Mesenchymal stem cell (in vitro differentiated cells and primary cell): ENCODE data around the gene HAGHL.
"Not testable (repeated sequence)": the region's sequence is repeated elsewhere in the genome, so short reads cannot be mapped to it uniquely, and the experiment has no call there.

ENCODE experiments used
- DNase-seq: peaks from one replicate; pipeline ENCODE4 v3.0.0-alpha.2; 2013
- H2AFZ ChIP-seq: one replicate; pipeline ENCODE4 v1.6.1; 2013; ENCODE audit warnings: low read depth, mild to moderate bottlenecking, control low read depth, inconsistent platforms, low read length, moderate library complexity
- H2AK5ac ChIP-seq: 2 replicates; pipeline ENCODE4 v1.6.1; 2013; ENCODE audit warnings: low read length, moderate library complexity, mild to moderate bottlenecking, inconsistent platforms; ENCODE audit not compliant: severe bottlenecking
- H2BK120ac ChIP-seq: one replicate; pipeline ENCODE4 v1.6.1; 2013; ENCODE audit warnings: low read depth, mild to moderate bottlenecking, inconsistent platforms, low read length, moderate library complexity
- H2BK12ac ChIP-seq, 2 experiments: one replicate each; pipeline ENCODE4 v1.6.1; 2013; ENCODE audit warnings: inconsistent platforms in 2 of 2, low read length in 2 of 2, mild to moderate bottlenecking in 2 of 2, moderate library complexity in 2 of 2, control low read depth in 1 of 2
- H2BK15ac ChIP-seq: one replicate; pipeline ENCODE4 v1.6.1; 2013; ENCODE audit warnings: mild to moderate bottlenecking, low read depth, inconsistent platforms; ENCODE audit not compliant: poor library complexity, severe bottlenecking
- H2BK5ac ChIP-seq: 2 replicates; pipeline ENCODE4 v1.6.1; 2013; ENCODE audit warnings: low read depth, mild to moderate bottlenecking, low read length, control low read depth, inconsistent platforms; ENCODE audit not compliant: poor library complexity, severe bottlenecking
- H3K14ac ChIP-seq, 2 experiments: one replicate each; pipeline ENCODE4 v1.6.1; 2013; ENCODE audit warnings: inconsistent platforms in 2 of 2, low read length in 2 of 2, control low read depth in 1 of 2, mild to moderate bottlenecking in 1 of 2, moderate library complexity in 1 of 2
- H3K18ac ChIP-seq, 2 experiments: one replicate each; pipeline ENCODE4 v1.6.1; 2013; ENCODE audit warnings: inconsistent platforms in 2 of 2, low read length in 2 of 2, control low read depth in 1 of 2, low read depth in 1 of 2, mild to moderate bottlenecking in 1 of 2
- H3K23ac ChIP-seq, 2 experiments: one replicate each; pipeline ENCODE4 v1.6.1; 2013; ENCODE audit warnings: inconsistent platforms in 2 of 2, low read length in 2 of 2, mild to moderate bottlenecking in 2 of 2, moderate library complexity in 2 of 2, control low read depth in 1 of 2
- H3K27ac ChIP-seq: 2 replicates; pipeline ENCODE4 v1.5.1; 2013; ENCODE audit warnings: mild to moderate bottlenecking, moderate library complexity, low read length, control low read depth, inconsistent platforms; ENCODE audit not compliant: poor library complexity, severe bottlenecking
- H3K27me3 ChIP-seq, 2 experiments: 2 replicates each; pipeline versions ENCODE4 v1.6.1 to v1.7.0; 2013; ENCODE audit warnings: low read length in 2 of 2, mild to moderate bottlenecking in 2 of 2, moderate library complexity in 2 of 2, control low read depth in 1 of 2, inconsistent platforms in 1 of 2; ENCODE audit not compliant: control insufficient read depth in 1 of 2, insufficient read depth in 1 of 2
- H3K36me3 ChIP-seq, 2 experiments: 2 replicates each; pipeline versions ENCODE4 v1.6.1 to v1.7.0; 2013; ENCODE audit warnings: low read length in 2 of 2, control low read depth in 1 of 2, inconsistent platforms in 1 of 2, low read depth in 1 of 2, mild to moderate bottlenecking in 1 of 2; ENCODE audit not compliant: insufficient read depth in 2 of 2, control insufficient read depth in 1 of 2
- H3K4ac ChIP-seq, 2 experiments: one replicate each; pipeline ENCODE4 v1.6.1; 2013; ENCODE audit warnings: inconsistent platforms in 2 of 2, low read length in 2 of 2, mild to moderate bottlenecking in 2 of 2, moderate library complexity in 2 of 2, control low read depth in 1 of 2, low read depth in 1 of 2
- H3K4me1 ChIP-seq: 2 replicates; pipeline ENCODE4 v1.6.1; 2013; ENCODE audit warnings: low read depth, low read length, control low read depth; ENCODE audit not compliant: control insufficient read depth, insufficient read depth
- H3K4me2 ChIP-seq: 2 replicates; pipeline ENCODE4 v1.6.1; 2013; ENCODE audit warnings: low read length, mild to moderate bottlenecking, inconsistent platforms; ENCODE audit not compliant: poor library complexity, severe bottlenecking
- H3K4me3 ChIP-seq, 2 experiments: 2 replicates each; pipeline versions ENCODE4 v1.5.1 to v1.7.0; 2013; ENCODE audit warnings: low read length in 2 of 2, mild to moderate bottlenecking in 2 of 2, control low read depth in 1 of 2, low read depth in 1 of 2; ENCODE audit not compliant: insufficient read depth in 1 of 2
- H3K79me1 ChIP-seq: replicated peaks from 2 replicates; pipeline ENCODE4 v1.6.1; 2013; ENCODE audit warnings: mild to moderate bottlenecking, control low read depth, low read length, inconsistent platforms; ENCODE audit not compliant: poor library complexity, severe bottlenecking
- H3K9ac ChIP-seq: 2 replicates; pipeline ENCODE4 v1.7.0; 2013; ENCODE audit warnings: mild to moderate bottlenecking, low read length, moderate library complexity
- H3K9me3 ChIP-seq: 2 replicates; pipeline ENCODE4 v1.7.0; 2013; ENCODE audit warnings: mild to moderate bottlenecking, low read length; ENCODE audit not compliant: control insufficient read depth
- H4K8ac ChIP-seq: one replicate; pipeline ENCODE4 v1.6.1; 2013; ENCODE audit warnings: inconsistent platforms, mild to moderate bottlenecking, low read length, moderate library complexity
- H4K91ac ChIP-seq: one replicate; pipeline ENCODE4 v1.6.1; 2013; ENCODE audit warnings: mild to moderate bottlenecking, low read length, inconsistent platforms
- WGBS: methylation state at CpG from one replicate; pipeline ENCODE4 v1.1.7; 2013; ENCODE audit warnings: mixed read lengths; 5-methylcytosine and 5-hydroxymethylcytosine counted together

The HAGHL gene

GRCh38 chr16:750485-750884 lies 23.6 kb downstream of the HAGHL start:
- WGBS: 69% methylated on average over 9 of the region's 9 CpGs
- H2BK5ac ChIP-seq: no peak overlapping the region
- H3K23ac ChIP-seq: no peak overlapping the region
- H3K79me1 ChIP-seq: no peaks in the 10 kb centered on the region
- H3K4me3 ChIP-seq: no peak overlapping the region
- no peaks in the 10 kb centered on the region for H3K9me3 ChIP-seq
- peaks cover 6% of the 10 kb centered on the region for H3K4me1 ChIP-seq
- no peak for DNase-seq
- H2BK120ac ChIP-seq: no peak overlapping the region
- H4K91ac ChIP-seq: no peak overlapping the region
- H3K27ac ChIP-seq: no peak overlapping the region
- H2BK12ac ChIP-seq: no peak overlapping the region
- H3K18ac ChIP-seq: no peak overlapping the region
- no peak overlapping the region for H3K14ac ChIP-seq
- H4K8ac ChIP-seq: no peak overlapping the region
- no peak overlapping the region for H3K4ac ChIP-seq
- no peaks in the 10 kb centered on the region for H3K36me3 ChIP-seq
- no peak overlapping the region for H2AFZ ChIP-seq
- H2BK15ac ChIP-seq: no peak overlapping the region
- H3K4me2 ChIP-seq: no peak overlapping the region
- H3K27me3 ChIP-seq: peaks cover 8 to 37% of the 10 kb centered on the region in 2 experiments
- H2AK5ac ChIP-seq: no peak overlapping the region
- no peak overlapping the region for H3K9ac ChIP-seq

- no peak overlapping the region for H3K4ac ChIP-seq
- no peaks in the 10 kb centered on the region for H3K36me3 ChIP-seq
- H3K4me2 ChIP-seq: no peak overlapping the region
- no peak overlapping the region for H2BK15ac ChIP-seq
- no peak overlapping the region for H2AK5ac ChIP-seq
- peaks cover 2% of the 10 kb centered on the region for H3K9me3 ChIP-seq
- H3K4me1 ChIP-seq: peaks cover 3% of the 10 kb centered on the region
- H2BK5ac ChIP-seq: no peak overlapping the region
- DNase-seq: no peak
- no peak overlapping the region for H2AFZ ChIP-seq
- no peak overlapping the region for H3K4me3 ChIP-seq
- peaks cover 9 to 39% of the 10 kb centered on the region in 2 experiments for H3K27me3 ChIP-seq
- 74% methylated on average over 34 of the region's 39 CpGs for WGBS
- no peak overlapping the region for H2BK120ac ChIP-seq
- H3K18ac ChIP-seq: no peak overlapping the region
- H2BK12ac ChIP-seq: no peak overlapping the region
- no peak overlapping the region for H3K27ac ChIP-seq
- no peak overlapping the region for H3K14ac ChIP-seq
- H4K91ac ChIP-seq: no peak overlapping the region
- peak overlapping the region in 1 of 2 experiments; percentile 31 for H3K23ac ChIP-seq
- no peaks in the 10 kb centered on the region for H3K79me1 ChIP-seq
- no peak overlapping the region for H3K9ac ChIP-seq
- H4K8ac ChIP-seq: no peak overlapping the region
Observed at GRCh38 chr16:751152-752006, 24.5 kb downstream of the HAGHL start.

GRCh38 chr16:752007-752312 lies 25.1 kb downstream of the HAGHL start:
- Histone ChIP-seq H3K36me3 (no peaks in the 10 kb centered on the region), H3K4me3 (no peak overlapping the region), H2BK12ac (no peak overlapping the region), H2AFZ (no peak overlapping the region), H3K4me2 (no peak overlapping the region), H3K4me1 (peaks cover 3% of the 10 kb centered on the region), H2BK15ac (no peak overlapping the region), H4K8ac (no peak overlapping the region), H3K23ac (no peak overlapping the region), H3K27me3 (peaks cover 14 to 41% of the 10 kb centered on the region in 2 experiments), H3K9me3 (peaks cover 5% of the 10 kb centered on the region), H3K9ac (no peak overlapping the region), H2BK5ac (no peak overlapping the region), H4K91ac (no peak overlapping the region), H3K27ac (no peak overlapping the region), H2AK5ac (no peak overlapping the region), H3K79me1 (no peaks in the 10 kb centered on the region), H3K4ac (no peak overlapping the region), H2BK120ac (no peak overlapping the region), H3K18ac (no peak overlapping the region), H3K14ac (no peak overlapping the region)
- WGBS: 35% methylated on average over 10 of the region's 10 CpGs
- DNase-seq: no peak

GRCh38 chr16:754121-754607 lies 27.3 kb downstream of the HAGHL start:
- H3K27ac ChIP-seq, H3K18ac ChIP-seq, H2BK120ac ChIP-seq, H3K9ac ChIP-seq, H2BK12ac ChIP-seq, H3K79me1 ChIP-seq, H2AK5ac ChIP-seq, H3K4me2 ChIP-seq, H3K9me3 ChIP-seq, H3K23ac ChIP-seq, H3K4me1 ChIP-seq, H3K14ac ChIP-seq, H2BK15ac ChIP-seq, H4K91ac ChIP-seq, DNase-seq, H2AFZ ChIP-seq, H4K8ac ChIP-seq, H3K4ac ChIP-seq, H2BK5ac ChIP-seq, H3K36me3 ChIP-seq, H3K4me3 ChIP-seq: not testable (repeated sequence)
- H3K27me3 ChIP-seq: peaks cover 14 to 41% of the 10 kb centered on the region in 2 experiments
- WGBS: 96% methylated on average over 11 of the region's 11 CpGs
